AG10803 (cell line): ENCODE results near the gene GAREM1.

Experiments used
- DNase-seq: peaks from one replicate; pipeline ENCODE4 v3.0.0; 2010; ENCODE audit warnings: low read depth
- H3K4me3 ChIP-seq: 2 replicates; pipeline ENCODE4 v1.5.1; 2011; ENCODE audit warnings: mild to moderate bottlenecking, low read length, control low read depth
- CTCF ChIP-seq: conservative IDR thresholded peaks from 2 replicates; pipeline ENCODE4 v1.5.1; 2011; ENCODE audit warnings: mild to moderate bottlenecking, low read length, control low read depth, inconsistent platforms

GAREM1 gene

DNA sequence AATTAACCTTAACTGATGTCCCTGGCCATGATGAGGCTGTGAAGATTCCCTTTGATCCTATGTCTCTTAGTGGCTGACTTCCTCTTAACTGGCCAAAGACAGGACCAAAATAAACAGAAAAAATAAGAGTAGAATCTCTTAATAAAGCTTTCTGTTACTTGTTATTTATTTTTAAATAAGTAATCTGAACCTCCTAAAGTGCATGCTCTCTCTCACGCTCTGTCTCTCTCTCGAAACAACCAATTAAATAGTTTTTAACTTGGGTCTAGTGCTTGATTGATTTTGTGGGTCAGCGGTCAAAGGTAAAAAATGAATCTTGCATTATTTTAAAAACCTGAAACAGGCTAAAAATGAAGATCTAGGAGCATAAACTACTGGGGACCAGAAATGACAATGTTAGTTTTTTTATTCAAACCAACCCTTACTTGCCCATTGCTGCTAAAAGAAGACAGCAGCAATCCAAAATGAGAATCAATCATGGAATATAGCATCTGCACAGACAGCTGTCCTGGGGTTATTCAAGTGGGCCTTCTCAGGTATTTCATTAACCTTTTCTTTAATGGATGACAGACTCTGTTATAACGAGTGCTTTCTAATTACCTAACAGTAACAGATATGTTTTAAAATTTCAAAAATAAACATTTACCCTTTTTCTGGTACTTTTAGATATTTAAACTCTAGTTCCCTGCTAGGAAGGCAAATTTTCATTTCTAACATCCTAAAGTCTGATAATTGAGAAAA, 11.2 kb downstream of the GAREM1 start:
- no peak overlapping the region for H3K4me3 ChIP-seq
- TF ChIP-seq CTCF, result no peak

GRCh38 chr18:32455361-32455760, 15.3 kb downstream of the GAREM1 start:
- TF ChIP-seq CTCF, result no peak
- H3K4me3 ChIP-seq, result no peak overlapping the region
- no peak for DNase-seq

More for the DNA sequence above, 11.2 kb downstream of the GAREM1 start:
- DNase-seq, result no peak

- TF ChIP-seq CTCF, result no peak
- DNase-seq, result no peak
- H3K4me3 ChIP-seq, result no peak overlapping the region
Measured at GRCh38 chr18:32454593-32454992, 16.1 kb downstream of the GAREM1 start.

- no peak overlapping the region for H3K4me3 ChIP-seq
- no peak for DNase-seq
- TF ChIP-seq CTCF, result no peak
Measured at GRCh38 chr18:32450874-32451273, 19.8 kb downstream of the GAREM1 start.

GRCh38 chr18:32450026-32450691, 20.5 kb downstream of the GAREM1 start:
- no peak overlapping the region for H3K4me3 ChIP-seq
- TF ChIP-seq CTCF, result no peak
- no peak for DNase-seq

- DNase-seq, result no peak
- no peak overlapping the region for H3K4me3 ChIP-seq
- TF ChIP-seq CTCF, result no peak
Measured at GRCh38 chr18:32446780-32447179, 23.9 kb downstream of the GAREM1 start.

DNA sequence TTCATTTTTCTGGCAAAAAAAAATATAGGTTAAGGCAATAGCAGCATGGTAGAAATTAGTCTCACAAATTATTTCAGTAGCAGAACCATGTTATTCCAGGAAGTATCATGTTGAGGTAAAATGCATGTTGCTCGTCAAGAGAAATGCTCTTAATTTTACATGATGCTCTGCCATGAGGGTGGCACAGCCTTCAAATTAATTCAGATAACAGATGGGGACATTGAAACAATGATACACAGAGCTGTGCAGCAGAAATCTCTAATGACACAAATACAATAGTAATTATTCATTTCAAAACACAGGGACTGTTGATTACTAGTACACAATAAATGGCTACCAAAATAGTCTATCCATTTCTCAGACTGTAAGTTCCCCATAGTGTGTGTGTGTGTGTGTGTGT, 24.8 kb downstream of the GAREM1 start:
- DNase-seq, result no peak
- TF ChIP-seq CTCF, result no peak
- H3K4me3 ChIP-seq, result no peak overlapping the region
